Endothelial cell (in vitro differentiated cells): ENCODE results near the gene SELENOF. TPM values are rescaled to one million over a fixed set of nuclear protein-coding genes. Genes with fewer than 3 reads are reported as not detected.

Source experiments
- DNase-seq: peaks from one replicate; pipeline ENCODE4 v3.0.0; 2021; ENCODE audit warnings: low spot score
- H3K27ac Mint-ChIP-seq: one replicate; pipeline ENCODE4 v1.8.0; 2021; ENCODE audit warnings: mixed read lengths, inconsistent platforms; ENCODE audit not compliant: unreplicated experiment
- H3K27me3 Mint-ChIP-seq: one replicate; pipeline ENCODE4 v1.8.0; 2021; ENCODE audit warnings: mild to moderate bottlenecking, moderate library complexity, mixed read lengths, inconsistent platforms; ENCODE audit not compliant: unreplicated experiment
- H3K36me3 Mint-ChIP-seq: one replicate; pipeline ENCODE4 v1.8.0; 2021; ENCODE audit warnings: mild to moderate bottlenecking, low read depth, mixed read lengths, inconsistent platforms; ENCODE audit not compliant: unreplicated experiment
- H3K4me1 Mint-ChIP-seq: one replicate; pipeline ENCODE4 v1.8.0; 2021; ENCODE audit warnings: mild to moderate bottlenecking, mixed read lengths, inconsistent platforms; ENCODE audit not compliant: unreplicated experiment
- H3K4me3 Mint-ChIP-seq: one replicate; pipeline ENCODE4 v1.8.0; 2021; ENCODE audit warnings: mild to moderate bottlenecking, mixed read lengths, inconsistent platforms; ENCODE audit not compliant: unreplicated experiment
- H3K9me3 Mint-ChIP-seq: one replicate; pipeline ENCODE4 v1.8.0; 2021; ENCODE audit warnings: mixed read lengths, inconsistent platforms; ENCODE audit not compliant: unreplicated experiment
- CTCF ChIP-seq: fragments of 200-600 bp; sonication (generic); IDR thresholded peaks from one replicate; pipeline ENCODE4 v1.5.0; 2021; ENCODE audit warnings: antibody characterized with exemption; ENCODE audit not compliant: unreplicated experiment
- total RNA-seq: library from RNA; stranded (reverse); fragmentation: NEBNext Ultra II Directional; extraction: Animal tissue kit (Norgen Biotek cat#: 25700); gene quantifications from one replicate; pipeline ENCODE4 v1.2.1, GENCODE V29; 2021; ENCODE audit not compliant: unreplicated experiment

SELENOF gene
- total RNA-seq, 1 donor from 2014 or later, result 131 TPM

- Mint-ChIP-seq H3K27ac (no peak overlapping the region), H3K36me3 (no peaks in the 10 kb centered on the region), H3K9me3 (no peaks in the 10 kb centered on the region), H3K27me3 (no peaks in the 10 kb centered on the region), H3K4me3 (no peak overlapping the region), H3K4me1 (no peaks in the 10 kb centered on the region)
- no peak for DNase-seq
- no peak for TF ChIP-seq CTCF
Measured at GRCh38 chr1:86953167-86953566, 39.2 kb upstream of the SELENOF start.

GRCh38 chr1:86951430-86951829 is 37.5 kb upstream of the SELENOF start:
- Mint-ChIP-seq H3K4me1 (no peaks in the 10 kb centered on the region), H3K27me3 (no peaks in the 10 kb centered on the region), H3K27ac (no peak overlapping the region), H3K4me3 (no peak overlapping the region), H3K36me3 (no peaks in the 10 kb centered on the region), H3K9me3 (no peaks in the 10 kb centered on the region)
- DNase-seq, result no peak
- no peak for TF ChIP-seq CTCF

- Mint-ChIP-seq H3K36me3 (no peaks in the 10 kb centered on the region), H3K27me3 (no peaks in the 10 kb centered on the region), H3K4me3 (no peak overlapping the region), H3K9me3 (no peaks in the 10 kb centered on the region), H3K4me1 (no peaks in the 10 kb centered on the region), H3K27ac (no peak overlapping the region)
- no peak for TF ChIP-seq CTCF
- no peak for DNase-seq
Measured at GRCh38 chr1:86950712-86951419, 36.9 kb upstream of the SELENOF start.

- Mint-ChIP-seq H3K27ac (no peak overlapping the region), H3K27me3 (no peaks in the 10 kb centered on the region), H3K9me3 (no peaks in the 10 kb centered on the region), H3K4me3 (no peak overlapping the region), H3K4me1 (no peaks in the 10 kb centered on the region), H3K36me3 (no peaks in the 10 kb centered on the region)
- DNase-seq, result no peak
- no peak for TF ChIP-seq CTCF
Measured at GRCh38 chr1:86948212-86948611, 34.3 kb upstream of the SELENOF start.

GRCh38 chr1:86942743-86943142 is 28.8 kb upstream of the SELENOF start:
- Mint-ChIP-seq H3K36me3 (no peaks in the 10 kb centered on the region), H3K4me3 (no peak overlapping the region), H3K9me3 (no peaks in the 10 kb centered on the region), H3K27me3 (no peaks in the 10 kb centered on the region), H3K27ac (no peak overlapping the region), H3K4me1 (no peaks in the 10 kb centered on the region)
- DNase-seq, result no peak
- no peak for TF ChIP-seq CTCF
